Measurements from ENCODE around the gene COASY. TPM values are rescaled to one million over a fixed set of nuclear protein-coding genes. Genes with fewer than 3 reads are reported as not detected.
A peak's percentile ranks its signal among the peaks of the same experiment; 100 is the strongest.

COASY gene
- polyA plus RNA-seq, 3 donors, result 52.6 to 63.8 (median 57.9) TPM

GRCh38 chr17:42512733-42513251 lies 49.2 kb upstream of the COASY start:
- peaks cover 0 to 3% (median 0%) of the 10 kb centered on the region in 7 donors for H3K9me3 Mint-ChIP-seq
- no peak for DNase-seq
- Histone ChIP-seq H3K4me3 (replicated peaks in 1 of 3; ENCODE audit: low read depth in 2 of 3, low read length in 3 of 3) (no peak overlapping the region), H3K9me3 (replicated peaks in 1 of 2; ENCODE audit: control insufficient read depth in 1 of 2, insufficient read depth in 1 of 2, low read length in 2 of 2) (no peaks in the 10 kb centered on the region), H3K9ac (ENCODE audit: insufficient read depth, low read length, poor library complexity, severe bottlenecking) (no peak overlapping the region), H4K20me1 (ENCODE audit: insufficient read depth, low read length) (peaks cover 47% of the 10 kb centered on the region), H3K4me2 (replicated peaks; ENCODE audit: extremely low read depth, low read length, poor library complexity, severe bottlenecking) (no peak overlapping the region), H3K27me3 (ENCODE audit: control insufficient read depth in 2 of 2, insufficient read depth in 2 of 2, low read length in 2 of 2) (no peaks in the 10 kb centered on the region), H3K4me1 (ENCODE audit: control insufficient read depth in 1 of 2, insufficient read depth in 2 of 2, low read length in 2 of 2) (peaks cover 10 to 13% of the 10 kb centered on the region in 2 donors), H3K36me3 (replicated peaks in 1 of 2; ENCODE audit: control insufficient read depth in 1 of 2, insufficient read depth in 2 of 2, low read length in 2 of 2) (peaks cover 60 to 85% of the 10 kb centered on the region in 2 donors), H3K27ac (ENCODE audit: low read depth in 1 of 2, low read length in 2 of 2) (no peak overlapping the region), H2AFZ (ENCODE audit: insufficient read depth, low read depth, low read length, poor library complexity, severe bottlenecking) (no peak overlapping the region), H3K79me2 (ENCODE audit: insufficient read depth, low read length) (no peaks in the 10 kb centered on the region)
- TF ChIP-seq CTCF (IDR thresholded peaks at IDR 0.05), result no peak
- intact Hi-C loops (cut with micrococcal nuclease), result loop anchor here in 1 of 2 donors (10.0 kb wide), 1 partner anchor 88 kb away; the partner anchor contains the start of gene CAVIN1
- H3K36me3 Mint-ChIP-seq, result peaks cover 82 to 90% of the 10 kb centered on the region in 2 donors
- 90% methylated on average over 4 of the region's 6 CpGs for WGBS (ENCODE audit: insufficient coverage)
- peaks cover 0 to 5% (median 1%) of the 10 kb centered on the region in 3 donors for H3K27me3 Mint-ChIP-seq (ENCODE audit: low read depth in 3 of 3)
- peaks cover 22% of the 10 kb centered on the region for H3K4me1 Mint-ChIP-seq
- no peak overlapping the region for H3K4me3 Mint-ChIP-seq
- no peak overlapping the region for H3K27ac Mint-ChIP-seq

DNA sequence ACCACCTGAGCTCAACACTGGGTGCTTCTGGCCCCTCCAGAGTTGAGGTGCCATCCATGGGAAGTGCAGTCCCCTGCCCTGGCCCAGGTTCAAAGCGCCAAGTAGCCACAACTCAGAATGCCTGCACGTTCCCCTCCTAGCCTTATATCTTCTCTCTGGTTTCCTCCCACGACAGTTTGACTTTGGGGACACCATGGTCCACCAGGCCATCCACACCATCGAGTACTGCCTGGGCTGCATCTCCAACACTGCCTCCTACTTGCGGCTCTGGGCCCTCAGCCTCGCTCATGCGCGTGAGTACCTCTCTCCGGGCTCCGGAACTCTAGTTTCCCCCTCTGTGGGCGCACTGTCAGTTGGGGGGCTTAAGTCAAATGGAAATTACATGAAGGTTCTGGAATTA lies 48.3 kb upstream of the COASY start:
- DNase-seq, result no peak
- Mint-ChIP-seq H3K27ac (peak overlapping the region in 1 of 7 donors; percentile 32), H3K4me3 (no peak overlapping the region), H3K4me1 (peaks cover 29% of the 10 kb centered on the region), H3K27me3 (ENCODE audit: low read depth in 3 of 3) (peaks cover 0 to 5% (median 1%) of the 10 kb centered on the region in 3 donors), H3K36me3 (peaks cover 74 to 83% of the 10 kb centered on the region in 2 donors), H3K9me3 (peaks cover 0 to 3% (median 0%) of the 10 kb centered on the region in 7 donors)
- Histone ChIP-seq H3K4me1 (ENCODE audit: control insufficient read depth in 1 of 2, insufficient read depth in 2 of 2, low read length in 2 of 2) (peaks cover 19 to 22% of the 10 kb centered on the region in 2 donors), H3K27ac (ENCODE audit: low read depth in 1 of 2, low read length in 2 of 2) (no peak overlapping the region), H3K4me3 (replicated peaks in 1 of 3; ENCODE audit: low read depth in 2 of 3, low read length in 3 of 3) (no peak overlapping the region), H3K9me3 (replicated peaks in 1 of 2; ENCODE audit: control insufficient read depth in 1 of 2, insufficient read depth in 1 of 2, low read length in 2 of 2) (no peaks in the 10 kb centered on the region), H3K79me2 (ENCODE audit: insufficient read depth, low read length) (no peaks in the 10 kb centered on the region), H3K9ac (ENCODE audit: insufficient read depth, low read length, poor library complexity, severe bottlenecking) (no peak overlapping the region), H3K27me3 (ENCODE audit: control insufficient read depth in 2 of 2, insufficient read depth in 2 of 2, low read length in 2 of 2) (no peaks in the 10 kb centered on the region), H3K36me3 (replicated peaks in 1 of 2; ENCODE audit: control insufficient read depth in 1 of 2, insufficient read depth in 2 of 2, low read length in 2 of 2) (peaks cover 51 to 76% of the 10 kb centered on the region in 2 donors), H2AFZ (ENCODE audit: insufficient read depth, low read depth, low read length, poor library complexity, severe bottlenecking) (no peak overlapping the region), H3K4me2 (replicated peaks; ENCODE audit: extremely low read depth, low read length, poor library complexity, severe bottlenecking) (no peak overlapping the region), H4K20me1 (ENCODE audit: insufficient read depth, low read length) (peaks cover 51% of the 10 kb centered on the region)
- WGBS (ENCODE audit: insufficient coverage), result 98% methylated on average over 6 of the region's 11 CpGs
- no peak for TF ChIP-seq CTCF (IDR thresholded peaks at IDR 0.05)
- intact Hi-C loops (cut with micrococcal nuclease), result loop anchor here in 1 of 2 donors (10.0 kb wide), 1 partner anchor 89 kb away; the partner anchor contains the start of gene CAVIN1
